NCI-H226 (cell line): ENCODE measurements around the gene ITPK1.

Experiments
- DNase-seq: peaks from one replicate; pipeline ENCODE4 v3.0.0-alpha.2; 2015

Gene ITPK1

GRCh38 chr14:93040443-93040842 lies 75.3 kb downstream of the ITPK1 start:
- no peak for DNase-seq

- DNase-seq = no peak
These were observed 75.9 kb downstream of the ITPK1 start for GRCh38 chr14:93039649-93040315.

GRCh38 chr14:93037351-93037750 lies 78.4 kb downstream of the ITPK1 start:
- peak; percentile 4 for DNase-seq

GRCh38 chr14:93036652-93037345 lies 78.9 kb downstream of the ITPK1 start:
- DNase-seq = peak; percentile 80

- peak; percentile 91 for DNase-seq
These were observed 79.6 kb downstream of the ITPK1 start for GRCh38 chr14:93035917-93036651.

- no peak for DNase-seq
These were observed 80.2 kb downstream of the ITPK1 start for GRCh38 chr14:93035585-93035916.

- no peak for DNase-seq
These were observed 81.1 kb downstream of the ITPK1 start for GRCh38 chr14:93034671-93034994.

- DNase-seq = peak; percentile 41
These were observed 81.6 kb downstream of the ITPK1 start for GRCh38 chr14:93033983-93034670.

GRCh38 chr14:93033084-93033982 lies 82.4 kb downstream of the ITPK1 start:
- no peak for DNase-seq

- DNase-seq = peak; percentile 8
These were observed 83.2 kb downstream of the ITPK1 start for GRCh38 chr14:93032421-93032936.

GRCh38 chr14:93031505-93032315 lies 84.0 kb downstream of the ITPK1 start:
- DNase-seq = no peak

- DNase-seq = no peak
These were observed 85.0 kb downstream of the ITPK1 start for GRCh38 chr14:93030761-93031160.

GRCh38 chr14:93029911-93030508 lies 85.7 kb downstream of the ITPK1 start:
- DNase-seq = no peak

GRCh38 chr14:93029417-93029816 lies 86.3 kb downstream of the ITPK1 start:
- DNase-seq = no peak

GRCh38 chr14:93028724-93029076 lies 87.0 kb downstream of the ITPK1 start:
- DNase-seq = no peak

GRCh38 chr14:93027810-93028723 lies 87.7 kb downstream of the ITPK1 start:
- no peak for DNase-seq

- no peak for DNase-seq
These were observed 89.4 kb downstream of the ITPK1 start for GRCh38 chr14:93026339-93026738.

GRCh38 chr14:93025055-93025454 lies 90.7 kb downstream of the ITPK1 start:
- DNase-seq = no peak

- no peak for DNase-seq
These were observed 91.2 kb downstream of the ITPK1 start for GRCh38 chr14:93024493-93024892.
